Nephron (organoid): ENCODE data around the gene SNRNP48.

Experiments used
- H3K27ac Mint-ChIP-seq, 3 experiments: 2 replicates each; pipeline ENCODE4 v1.8.0; 2020; ENCODE audit warnings: mixed read lengths in 3 of 3, mild to moderate bottlenecking in 2 of 3, moderate library complexity in 1 of 3
- H3K27me3 Mint-ChIP-seq: 2 replicates; pipeline ENCODE4 v1.8.0; 2021; ENCODE audit warnings: low read depth, mild to moderate bottlenecking, moderate library complexity, mixed read lengths
- H3K36me3 Mint-ChIP-seq: 2 replicates; pipeline ENCODE4 v1.8.0; 2020; ENCODE audit warnings: low read depth, mixed read lengths
- H3K4me1 Mint-ChIP-seq: 2 replicates; pipeline ENCODE4 v1.8.0; 2020; ENCODE audit warnings: mixed read lengths
- H3K4me3 Mint-ChIP-seq, 3 experiments: 2 replicates each; pipeline ENCODE4 v1.8.0; 2020; ENCODE audit warnings: mild to moderate bottlenecking in 3 of 3, mixed read lengths in 3 of 3, moderate library complexity in 2 of 3
- H3K9me3 Mint-ChIP-seq: 2 replicates; pipeline ENCODE4 v1.8.0; 2020; ENCODE audit warnings: mixed read lengths
- TF ChIP-seq, protein P1 (sequence below), 3 experiments: fragments of 200-600 bp; sonication (generic); IDR thresholded peaks; one replicate each; pipeline ENCODE4 v1.5.0; 2021; ENCODE audit warnings: antibody characterized with exemption in 3 of 3; ENCODE audit not compliant: unreplicated experiment in 3 of 3

SNRNP48 gene

DNA sequence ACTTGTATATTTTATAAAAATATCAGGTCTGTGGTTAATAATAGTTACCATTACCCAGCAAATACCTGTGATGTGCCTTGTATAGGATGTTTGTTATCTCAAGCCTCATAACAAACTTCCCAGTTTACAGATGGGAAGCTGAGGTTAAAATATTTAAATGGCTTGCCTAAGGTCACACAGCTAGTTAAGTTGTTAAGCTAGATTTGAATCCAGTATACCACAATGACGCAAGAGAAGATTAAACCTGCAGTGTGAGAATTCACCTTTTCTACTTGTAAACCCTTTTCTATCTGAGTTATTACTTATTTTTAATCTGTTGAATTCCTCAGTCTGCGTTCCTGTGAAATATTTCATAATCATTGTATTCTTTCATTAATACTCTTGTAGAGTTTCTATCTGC, 43.6 kb upstream of the SNRNP48 start:
- no peak overlapping the region for H3K4me3 Mint-ChIP-seq

DNA sequence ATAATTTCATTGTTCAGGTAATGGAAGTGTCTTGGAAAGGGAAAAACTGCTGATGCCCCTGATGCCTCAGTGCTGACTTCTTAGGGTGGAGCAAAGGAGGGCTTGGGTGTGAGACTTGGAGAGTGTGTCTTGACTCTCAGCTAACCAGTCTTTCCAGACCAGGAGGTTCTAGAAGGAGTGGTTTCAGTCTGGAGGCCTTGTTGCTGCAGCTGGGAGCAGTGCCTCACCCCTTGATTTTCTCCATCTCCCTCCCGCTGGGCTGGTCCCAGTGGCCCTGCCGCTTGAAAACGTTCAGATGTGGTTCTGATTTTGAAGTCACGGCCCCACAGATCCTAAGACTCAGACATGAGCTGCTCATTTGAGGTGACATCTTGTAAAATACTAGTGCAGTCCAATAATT, 43.1 kb upstream of the SNRNP48 start:
- Mint-ChIP-seq H3K36me3 (peaks cover 7% of the 10 kb centered on the region), H3K9me3 (no peaks in the 10 kb centered on the region), H3K4me1 (peaks cover 6% of the 10 kb centered on the region), H3K27ac (no peak overlapping the region), H3K4me3 (no peak overlapping the region), H3K27me3 (peaks cover 60% of the 10 kb centered on the region)
- TF ChIP-seq, protein P1, sequence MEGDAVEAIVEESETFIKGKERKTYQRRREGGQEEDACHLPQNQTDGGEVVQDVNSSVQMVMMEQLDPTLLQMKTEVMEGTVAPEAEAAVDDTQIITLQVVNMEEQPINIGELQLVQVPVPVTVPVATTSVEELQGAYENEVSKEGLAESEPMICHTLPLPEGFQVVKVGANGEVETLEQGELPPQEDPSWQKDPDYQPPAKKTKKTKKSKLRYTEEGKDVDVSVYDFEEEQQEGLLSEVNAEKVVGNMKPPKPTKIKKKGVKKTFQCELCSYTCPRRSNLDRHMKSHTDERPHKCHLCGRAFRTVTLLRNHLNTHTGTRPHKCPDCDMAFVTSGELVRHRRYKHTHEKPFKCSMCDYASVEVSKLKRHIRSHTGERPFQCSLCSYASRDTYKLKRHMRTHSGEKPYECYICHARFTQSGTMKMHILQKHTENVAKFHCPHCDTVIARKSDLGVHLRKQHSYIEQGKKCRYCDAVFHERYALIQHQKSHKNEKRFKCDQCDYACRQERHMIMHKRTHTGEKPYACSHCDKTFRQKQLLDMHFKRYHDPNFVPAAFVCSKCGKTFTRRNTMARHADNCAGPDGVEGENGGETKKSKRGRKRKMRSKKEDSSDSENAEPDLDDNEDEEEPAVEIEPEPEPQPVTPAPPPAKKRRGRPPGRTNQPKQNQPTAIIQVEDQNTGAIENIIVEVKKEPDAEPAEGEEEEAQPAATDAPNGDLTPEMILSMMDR (IDR thresholded peaks at IDR 0.05; ENCODE audit: unreplicated experiment in 3 of 3): no peak

More for the DNA sequence above, 43.6 kb upstream of the SNRNP48 start:
- Mint-ChIP-seq H3K36me3 (peaks cover 7% of the 10 kb centered on the region), H3K27me3 (peaks cover 64% of the 10 kb centered on the region), H3K27ac (no peak overlapping the region), H3K9me3 (no peaks in the 10 kb centered on the region), H3K4me1 (peaks cover 6% of the 10 kb centered on the region)
- TF ChIP-seq, protein P1 (IDR thresholded peaks at IDR 0.05; ENCODE audit: unreplicated experiment in 3 of 3): no peak

DNA sequence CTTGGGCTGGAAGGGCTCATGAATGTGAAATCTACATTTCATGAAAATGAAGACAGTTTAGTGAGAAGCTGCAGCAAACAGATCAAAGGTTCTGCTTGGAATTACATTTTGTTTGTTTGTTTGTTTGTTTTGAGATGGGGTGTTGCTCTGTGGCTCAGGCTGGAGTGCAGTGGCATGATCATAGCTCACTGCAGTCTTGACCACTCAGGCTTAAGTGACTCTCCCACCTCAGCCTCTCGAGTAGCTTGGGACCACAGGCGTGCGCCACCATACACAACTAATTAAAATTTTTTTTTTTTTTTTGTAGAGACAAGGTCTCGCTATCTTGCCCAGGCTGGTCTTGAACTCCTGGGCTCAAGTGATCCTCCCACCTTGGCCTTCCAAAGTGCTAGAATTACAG, 42.7 kb upstream of the SNRNP48 start:
- no peak overlapping the region for H3K4me3 Mint-ChIP-seq
- TF ChIP-seq, protein P1 (IDR thresholded peaks at IDR 0.05; ENCODE audit: unreplicated experiment in 3 of 3): no peak
- no peaks in the 10 kb centered on the region for H3K9me3 Mint-ChIP-seq
- peaks cover 7% of the 10 kb centered on the region for H3K36me3 Mint-ChIP-seq
- H3K4me1 Mint-ChIP-seq: peaks cover 6% of the 10 kb centered on the region
- H3K27me3 Mint-ChIP-seq: peaks cover 58% of the 10 kb centered on the region
- H3K27ac Mint-ChIP-seq: no peak overlapping the region

DNA sequence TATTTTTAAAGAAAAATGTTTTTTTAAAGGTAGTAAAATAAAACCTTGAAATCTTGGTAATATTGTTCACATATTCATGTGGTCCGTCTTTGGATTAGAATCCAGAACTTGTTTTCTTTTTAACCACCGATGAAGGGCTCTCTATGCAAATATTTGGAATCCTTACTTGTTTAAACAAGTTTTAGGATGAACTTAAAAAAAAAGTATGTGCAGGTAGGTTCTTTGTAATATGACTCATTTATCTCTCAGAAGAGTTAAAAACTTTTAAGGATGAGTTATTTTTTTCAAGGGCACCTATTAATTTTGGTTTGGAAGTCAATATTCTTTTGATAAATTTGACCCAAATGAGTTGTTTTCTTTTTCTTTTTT, 39.6 kb upstream of the SNRNP48 start:
- H3K9me3 Mint-ChIP-seq: no peaks in the 10 kb centered on the region
- TF ChIP-seq, protein P1 (IDR thresholded peaks at IDR 0.05; ENCODE audit: unreplicated experiment in 3 of 3): no peak
- H3K4me3 Mint-ChIP-seq: no peak overlapping the region
- peaks cover 28% of the 10 kb centered on the region for H3K27me3 Mint-ChIP-seq
- H3K4me1 Mint-ChIP-seq: no peaks in the 10 kb centered on the region
- peaks cover 10% of the 10 kb centered on the region for H3K36me3 Mint-ChIP-seq
- H3K27ac Mint-ChIP-seq: no peak overlapping the region

DNA sequence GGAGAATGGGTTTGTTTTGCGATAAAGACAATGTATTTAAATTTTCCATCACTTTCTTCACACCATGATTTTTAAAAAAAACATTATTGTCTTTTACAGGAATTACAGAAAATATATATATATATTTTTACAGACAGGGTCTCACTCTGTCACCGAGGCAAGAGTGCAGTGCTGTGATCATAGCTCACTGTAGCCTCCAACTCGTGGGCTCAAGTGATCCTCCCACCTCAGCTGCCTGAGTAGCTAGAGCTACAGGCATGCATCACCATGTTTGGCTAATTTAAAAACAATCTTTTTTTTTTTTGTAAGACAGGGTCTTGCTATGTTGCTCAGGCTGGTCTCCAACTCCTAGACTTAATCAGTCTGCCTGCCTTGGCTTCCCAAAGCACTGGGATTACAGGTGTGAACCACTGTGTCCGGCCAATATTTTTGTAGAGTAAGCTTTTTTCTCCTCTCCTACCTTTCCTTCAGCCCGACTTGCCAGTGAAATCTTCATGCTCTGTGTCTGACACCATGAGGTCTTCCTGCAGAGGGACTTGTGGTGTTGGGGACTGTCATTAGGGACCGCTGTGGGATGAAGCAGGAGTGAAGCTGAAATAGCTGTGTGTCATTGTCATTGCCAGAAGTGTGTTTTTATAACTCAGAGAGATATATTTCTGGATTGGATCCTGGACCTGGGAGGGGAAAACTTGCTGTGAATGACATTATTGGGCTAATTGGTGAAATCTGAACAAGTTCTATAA, 35.3 kb upstream of the SNRNP48 start:
- Mint-ChIP-seq H3K36me3 (peaks cover 19% of the 10 kb centered on the region), H3K4me1 (no peaks in the 10 kb centered on the region), H3K4me3 (no peak overlapping the region), H3K27me3 (no peaks in the 10 kb centered on the region), H3K27ac (no peak overlapping the region), H3K9me3 (no peaks in the 10 kb centered on the region)
- TF ChIP-seq, protein P1 (IDR thresholded peaks at IDR 0.05; ENCODE audit: unreplicated experiment in 3 of 3): no peak

DNA sequence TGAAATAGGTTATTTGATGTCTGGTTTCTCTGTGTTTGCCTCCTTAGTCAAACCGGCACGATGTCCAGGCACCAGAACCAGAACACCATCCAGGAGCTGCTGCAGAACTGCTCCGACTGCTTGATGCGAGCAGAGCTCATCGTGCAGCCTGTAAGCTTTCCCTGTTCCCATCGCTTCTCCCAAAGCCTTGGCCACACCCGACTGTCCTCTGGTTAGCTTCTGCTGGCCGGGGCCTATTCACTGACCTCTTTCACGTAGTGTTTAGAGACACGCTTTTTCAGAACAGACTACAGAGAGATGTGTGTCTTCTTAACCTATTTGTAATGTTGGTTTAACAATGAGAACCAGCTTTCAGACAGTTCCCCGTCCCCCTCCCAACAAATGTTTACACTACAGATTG, 34.3 kb upstream of the SNRNP48 start:
- TF ChIP-seq, protein P1 (IDR thresholded peaks at IDR 0.05; ENCODE audit: unreplicated experiment in 3 of 3): no peak
- H3K4me3 Mint-ChIP-seq: no peak overlapping the region
- H3K36me3 Mint-ChIP-seq: peaks cover 26% of the 10 kb centered on the region
- no peaks in the 10 kb centered on the region for H3K9me3 Mint-ChIP-seq
- H3K4me1 Mint-ChIP-seq: no peaks in the 10 kb centered on the region
- H3K27ac Mint-ChIP-seq: no peak overlapping the region
- H3K27me3 Mint-ChIP-seq: no peaks in the 10 kb centered on the region
